ENCODE data around the gene NFIA. TPM values are rescaled to one million over a fixed set of nuclear protein-coding genes. Genes with fewer than 3 reads are reported as not detected.

Gene NFIA
- total and polyA plus RNA-seq, 12 donors = 15.6 to 109 (median 66.3) TPM

GRCh38 chr1:61120246-61120840, 38.0 kb downstream of the NFIA start:
- Histone ChIP-seq H3K27ac (peak overlapping the region in 4 of 5 donors; percentile 20 to 61 (median 41)), H3K27me3 (no peaks in the 10 kb centered on the region), H3K4me3 (peak overlapping the region in 1 of 4 donors; percentile 34), H3K9me3 (replicated peaks in 1 of 3) (no peaks in the 10 kb centered on the region), H3K4me1 (replicated peaks in 1 of 2) (peaks cover 44 to 77% of the 10 kb centered on the region in 2 donors), H3K36me3 (replicated peaks in 1 of 2) (no peaks in the 10 kb centered on the region)
- intact Hi-C loops (cut with DNase I) = no loop called here
- no peak for DNase-seq
- TF ChIP-seq POLR2A (IDR thresholded peaks at IDR 0.05) (no peak), CTCF (IDR thresholded peaks at IDR 0.05) (no peak)
- 19 to 24% (median 23%) methylated on average over 5 of the region's 5 CpGs for WGBS, 4 donors

GRCh38 chr1:61120998-61121397, 38.6 kb downstream of the NFIA start:
- Histone ChIP-seq H3K27me3 (no peaks in the 10 kb centered on the region), H3K36me3 (replicated peaks in 1 of 2) (no peaks in the 10 kb centered on the region), H3K4me1 (replicated peaks in 1 of 2) (peaks cover 44 to 79% of the 10 kb centered on the region in 2 donors), H3K27ac (peak overlapping the region; percentile 20 to 61 (median 31)), H3K4me3 (peak overlapping the region in 1 of 4 donors; percentile 34), H3K9me3 (replicated peaks in 1 of 3) (no peaks in the 10 kb centered on the region)
- TF ChIP-seq CTCF (IDR thresholded peaks at IDR 0.05) (no peak), POLR2A (IDR thresholded peaks at IDR 0.05) (no peak)
- DNase-seq = no peak
- WGBS, 4 donors = 33 to 44% (median 39%) methylated on average over 2 of the region's 2 CpGs
- intact Hi-C loops (cut with DNase I) = no loop called here

- Histone ChIP-seq H3K27ac (peak overlapping the region in 4 of 5 donors; percentile 22 to 61 (median 41)), H3K36me3 (replicated peaks in 1 of 2) (no peaks in the 10 kb centered on the region), H3K4me3 (no peak overlapping the region), H3K4me1 (replicated peaks in 1 of 2) (peaks cover 44 to 73% of the 10 kb centered on the region in 2 donors), H3K9me3 (replicated peaks in 1 of 3) (no peaks in the 10 kb centered on the region), H3K27me3 (no peaks in the 10 kb centered on the region)
- TF ChIP-seq CTCF (IDR thresholded peaks at IDR 0.05) (peak in 1 of 6 experiments; percentile 9), POLR2A (IDR thresholded peaks at IDR 0.05) (no peak)
- no peak for DNase-seq
- intact Hi-C loops (cut with DNase I) = no loop called here
Measured at GRCh38 chr1:61121631-61122030, 39.3 kb downstream of the NFIA start.

GRCh38 chr1:61122389-61122788, 40.0 kb downstream of the NFIA start:
- no peak for DNase-seq
- TF ChIP-seq CTCF (IDR thresholded peaks at IDR 0.05) (no peak), POLR2A (IDR thresholded peaks at IDR 0.05) (no peak)
- H3K9me3 ChIP-seq (replicated peaks in 1 of 3) = no peaks in the 10 kb centered on the region
- 95 to 97% (median 96%) methylated on average over 2 of the region's 2 CpGs for WGBS, 4 donors
- H3K36me3 ChIP-seq (replicated peaks in 1 of 2) = no peaks in the 10 kb centered on the region
- no peaks in the 10 kb centered on the region for H3K27me3 ChIP-seq
- peaks cover 44 to 66% of the 10 kb centered on the region in 2 donors for H3K4me1 ChIP-seq (replicated peaks in 1 of 2)
- intact Hi-C loops (cut with DNase I) = no loop called here
- H3K4me3 ChIP-seq = no peak overlapping the region
- H3K27ac ChIP-seq = no peak overlapping the region
